GM18909 (cell line): ENCODE data around the gene SPATA31A5.
"Not testable (repeated sequence)": the region's sequence is repeated elsewhere in the genome, so short reads cannot be mapped to it uniquely, and the experiment has no call there.

Experiments
- ATAC-seq: cut with Tn5 transposase; IDR thresholded peaks from one replicate; pipeline ENCODE4 v1.9.1; 2021; ENCODE audit warnings: mild to moderate bottlenecking; ENCODE audit not compliant: unreplicated experiment, poor library complexity

Gene SPATA31A5

DNA sequence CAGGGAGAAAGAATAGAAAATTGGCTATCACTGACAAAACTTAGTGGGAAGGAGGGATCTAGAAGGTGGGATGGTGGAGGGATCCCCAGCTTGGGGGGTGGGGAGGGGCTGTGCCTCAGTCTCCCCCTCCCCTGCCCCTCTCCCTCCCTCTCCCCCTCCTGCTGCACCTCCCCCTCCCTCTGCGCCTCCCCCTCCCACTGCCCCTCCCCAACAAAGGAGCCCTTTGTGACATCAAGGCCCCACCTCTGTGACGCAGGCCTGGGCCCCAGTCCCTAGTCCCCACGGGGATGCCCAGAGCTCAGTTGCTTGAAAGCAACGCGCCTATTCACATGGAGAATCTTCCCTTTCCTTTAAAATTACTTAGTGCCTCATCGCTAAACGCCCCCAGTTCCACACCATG, at the start of gene SPATA31A5:
TSS of gene SPATA31A5 (plus strand) at position 301 of the 400 bp plus-strand sequence. CDS start at position 330, 29 bp downstream.
- ATAC-seq = not testable (repeated sequence)

DNA sequence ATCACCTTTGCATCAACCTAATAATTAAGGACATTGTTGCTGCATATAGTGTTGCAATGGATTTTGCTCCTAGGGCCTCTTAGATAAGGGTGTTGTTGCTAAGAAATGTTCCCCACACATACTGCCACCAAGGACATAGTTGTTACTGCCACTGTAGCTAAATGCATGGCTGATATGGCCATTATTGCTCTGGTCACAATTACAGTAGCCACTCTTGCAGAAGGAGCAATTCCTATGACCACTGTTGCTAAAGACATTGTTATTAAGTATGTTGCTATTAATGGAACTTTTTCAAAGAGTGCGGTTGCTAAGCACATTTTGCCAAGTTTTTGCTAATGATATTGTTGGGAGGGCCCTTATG, 48.8 kb downstream of the SPATA31A5 start:
- ATAC-seq = not testable (repeated sequence)

DNA sequence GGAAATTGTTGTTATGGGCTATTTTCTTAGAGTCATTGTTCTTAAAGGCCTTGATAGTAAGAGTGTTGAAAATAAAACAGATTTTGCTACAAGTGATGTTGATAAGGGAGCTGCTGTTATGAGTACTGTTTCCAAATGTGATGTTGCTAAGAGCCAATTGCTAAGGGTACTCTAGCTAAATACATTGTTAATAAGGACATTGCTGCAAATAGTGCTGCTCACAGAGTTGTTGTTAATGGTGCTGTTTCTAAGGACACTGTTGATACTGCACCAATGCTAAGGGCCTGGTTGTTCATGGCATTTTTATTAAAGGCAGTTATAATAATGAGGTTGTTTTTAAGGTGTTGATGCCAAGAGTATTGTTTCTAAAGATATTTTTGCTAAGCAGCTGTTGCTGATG, 52.2 kb downstream of the SPATA31A5 start:
- ATAC-seq = not testable (repeated sequence)
